ENCODE results near the gene TFCP2L1. TPM values are rescaled to one million over a fixed set of nuclear protein-coding genes. Genes with fewer than 3 reads are reported as not detected.

TFCP2L1 gene
- total and polyA plus RNA-seq, 2 donors (not counting 1 experiment from before 2014, with no cell fraction given): not detected

- no peaks in the 10 kb centered on the region for H3K9me3 ChIP-seq (ENCODE audit: control insufficient read depth, insufficient read depth, low read depth, low read length)
- no peaks in the 10 kb centered on the region for H3K4me1 ChIP-seq (ENCODE audit: control insufficient read depth, extremely low read depth, insufficient read depth, low read length)
- no peak overlapping the region for H3K4me3 ChIP-seq (replicated peaks in 1 of 4; ENCODE audit: control extremely low read depth in 1 of 4, insufficient read depth in 1 of 4, low read depth in 3 of 4, low read length in 4 of 4)
- H3K79me2 ChIP-seq (ENCODE audit: control insufficient read depth, insufficient read depth, low read length): no peaks in the 10 kb centered on the region
- no peak for DNase-seq (ENCODE audit: low read depth in 2 of 2)
- TF ChIP-seq CTCF (conservative IDR thresholded peaks at IDR 0.05 in 1 of 2, IDR thresholded peaks at IDR 0.05 in 1 of 2; ENCODE audit: low read depth in 1 of 2, low read length in 2 of 2) (no peak), EZH2 (IDR thresholded peaks at IDR 0.05; ENCODE audit: low read length, missing control alignments) (no peak)
- H3K36me3 ChIP-seq (ENCODE audit: control insufficient read depth, insufficient read depth, low read length): no peaks in the 10 kb centered on the region
- no peaks in the 10 kb centered on the region for H4K20me1 ChIP-seq (ENCODE audit: control insufficient read depth, extremely low read depth, insufficient read depth, low read length)
- H2AFZ ChIP-seq (ENCODE audit: low read length): no peak overlapping the region
- no peak overlapping the region for H3K9ac ChIP-seq (ENCODE audit: insufficient read depth, low read length)
- H3K27ac ChIP-seq (ENCODE audit: insufficient read depth, low read length): no peak overlapping the region
- H3K4me2 ChIP-seq (ENCODE audit: extremely low read depth, insufficient read depth, low read length): no peak overlapping the region
- H3K27me3 ChIP-seq (ENCODE audit: control insufficient read depth, insufficient read depth, low read length): peaks cover 9% of the 10 kb centered on the region
Measured at GRCh38 chr2:121241466-121241865, 43.5 kb downstream of the TFCP2L1 start.

DNA sequence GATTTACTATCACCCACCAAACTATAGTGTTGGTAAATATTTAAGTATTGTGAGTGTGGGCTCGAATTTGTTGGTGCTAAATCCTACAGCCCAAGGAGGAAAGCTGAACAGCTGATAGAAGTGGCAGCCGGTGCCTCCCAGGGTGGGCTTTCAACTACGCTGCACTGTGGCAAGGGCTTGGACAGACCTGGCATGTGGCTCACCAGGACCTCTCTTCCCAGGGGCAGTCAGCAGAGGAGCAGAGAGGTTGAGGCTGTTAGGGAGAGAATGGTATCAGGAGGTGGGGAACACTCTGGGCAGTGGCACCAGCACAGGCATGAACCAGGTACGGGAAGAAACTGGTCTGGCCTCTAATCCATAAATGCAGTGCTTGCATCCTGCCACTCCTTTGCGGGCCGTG, 44.6 kb downstream of the TFCP2L1 start:
- H3K9me3 ChIP-seq (ENCODE audit: control insufficient read depth, insufficient read depth, low read depth, low read length): no peaks in the 10 kb centered on the region
- no peaks in the 10 kb centered on the region for H3K79me2 ChIP-seq (ENCODE audit: control insufficient read depth, insufficient read depth, low read length)
- no peak overlapping the region for H2AFZ ChIP-seq (ENCODE audit: low read length)
- H3K4me2 ChIP-seq (ENCODE audit: extremely low read depth, insufficient read depth, low read length): no peak overlapping the region
- H3K27me3 ChIP-seq (ENCODE audit: control insufficient read depth, insufficient read depth, low read length): peaks cover 9% of the 10 kb centered on the region
- H4K20me1 ChIP-seq (ENCODE audit: control insufficient read depth, extremely low read depth, insufficient read depth, low read length): no peaks in the 10 kb centered on the region
- H3K4me3 ChIP-seq (replicated peaks in 1 of 4; ENCODE audit: control extremely low read depth in 1 of 4, insufficient read depth in 1 of 4, low read depth in 3 of 4, low read length in 4 of 4): no peak overlapping the region
- no peak for DNase-seq (ENCODE audit: low read depth in 2 of 2)
- H3K36me3 ChIP-seq (ENCODE audit: control insufficient read depth, insufficient read depth, low read length): no peaks in the 10 kb centered on the region
- no peaks in the 10 kb centered on the region for H3K4me1 ChIP-seq (ENCODE audit: control insufficient read depth, extremely low read depth, insufficient read depth, low read length)
- no peak for TF ChIP-seq CTCF (conservative IDR thresholded peaks at IDR 0.05 in 1 of 2, IDR thresholded peaks at IDR 0.05 in 1 of 2; ENCODE audit: low read depth in 1 of 2, low read length in 2 of 2)
- TF ChIP-seq EZH2 (IDR thresholded peaks at IDR 0.05; ENCODE audit: low read length, missing control alignments): no peak
- H3K9ac ChIP-seq (ENCODE audit: insufficient read depth, low read length): no peak overlapping the region
- no peak overlapping the region for H3K27ac ChIP-seq (ENCODE audit: insufficient read depth, low read length)

DNA sequence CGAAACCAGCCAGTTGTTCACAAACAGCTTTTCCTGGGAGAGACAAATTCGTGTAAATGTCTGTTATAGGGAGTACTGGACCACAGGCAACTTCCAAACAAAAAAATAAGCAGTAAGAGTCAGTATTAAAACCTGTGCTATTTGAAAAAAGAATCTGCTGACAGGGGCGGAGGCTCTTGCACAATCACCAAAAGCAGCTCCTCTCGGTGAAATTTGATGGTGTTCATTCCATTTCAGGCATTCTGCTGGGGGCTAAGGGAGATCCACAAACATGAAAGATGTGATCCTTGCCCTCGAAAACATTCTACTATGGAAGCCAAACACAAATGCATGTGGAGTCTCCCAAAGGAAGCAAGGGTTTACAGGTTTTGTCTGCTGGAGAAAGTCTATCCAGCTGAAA, 45.0 kb downstream of the TFCP2L1 start:
- Histone ChIP-seq H3K4me3 (replicated peaks in 1 of 4; ENCODE audit: control extremely low read depth in 1 of 4, insufficient read depth in 1 of 4, low read depth in 3 of 4, low read length in 4 of 4) (no peak overlapping the region), H3K36me3 (ENCODE audit: control insufficient read depth, insufficient read depth, low read length) (no peaks in the 10 kb centered on the region), H3K4me2 (ENCODE audit: extremely low read depth, insufficient read depth, low read length) (no peak overlapping the region), H2AFZ (ENCODE audit: low read length) (no peak overlapping the region), H3K4me1 (ENCODE audit: control insufficient read depth, extremely low read depth, insufficient read depth, low read length) (no peaks in the 10 kb centered on the region), H4K20me1 (ENCODE audit: control insufficient read depth, extremely low read depth, insufficient read depth, low read length) (no peaks in the 10 kb centered on the region), H3K27ac (ENCODE audit: insufficient read depth, low read length) (no peak overlapping the region), H3K27me3 (ENCODE audit: control insufficient read depth, insufficient read depth, low read length) (peaks cover 9% of the 10 kb centered on the region), H3K9ac (ENCODE audit: insufficient read depth, low read length) (no peak overlapping the region), H3K79me2 (ENCODE audit: control insufficient read depth, insufficient read depth, low read length) (no peaks in the 10 kb centered on the region), H3K9me3 (ENCODE audit: control insufficient read depth, insufficient read depth, low read depth, low read length) (no peaks in the 10 kb centered on the region)
- TF ChIP-seq EZH2 (IDR thresholded peaks at IDR 0.05; ENCODE audit: low read length, missing control alignments) (no peak), CTCF (conservative IDR thresholded peaks at IDR 0.05 in 1 of 2, IDR thresholded peaks at IDR 0.05 in 1 of 2; ENCODE audit: low read depth in 1 of 2, low read length in 2 of 2) (no peak)
- no peak for DNase-seq (ENCODE audit: low read depth in 2 of 2)

All from fibroblast of lung (primary cell).